ENCODE results near the gene ZNF513.

DNA sequence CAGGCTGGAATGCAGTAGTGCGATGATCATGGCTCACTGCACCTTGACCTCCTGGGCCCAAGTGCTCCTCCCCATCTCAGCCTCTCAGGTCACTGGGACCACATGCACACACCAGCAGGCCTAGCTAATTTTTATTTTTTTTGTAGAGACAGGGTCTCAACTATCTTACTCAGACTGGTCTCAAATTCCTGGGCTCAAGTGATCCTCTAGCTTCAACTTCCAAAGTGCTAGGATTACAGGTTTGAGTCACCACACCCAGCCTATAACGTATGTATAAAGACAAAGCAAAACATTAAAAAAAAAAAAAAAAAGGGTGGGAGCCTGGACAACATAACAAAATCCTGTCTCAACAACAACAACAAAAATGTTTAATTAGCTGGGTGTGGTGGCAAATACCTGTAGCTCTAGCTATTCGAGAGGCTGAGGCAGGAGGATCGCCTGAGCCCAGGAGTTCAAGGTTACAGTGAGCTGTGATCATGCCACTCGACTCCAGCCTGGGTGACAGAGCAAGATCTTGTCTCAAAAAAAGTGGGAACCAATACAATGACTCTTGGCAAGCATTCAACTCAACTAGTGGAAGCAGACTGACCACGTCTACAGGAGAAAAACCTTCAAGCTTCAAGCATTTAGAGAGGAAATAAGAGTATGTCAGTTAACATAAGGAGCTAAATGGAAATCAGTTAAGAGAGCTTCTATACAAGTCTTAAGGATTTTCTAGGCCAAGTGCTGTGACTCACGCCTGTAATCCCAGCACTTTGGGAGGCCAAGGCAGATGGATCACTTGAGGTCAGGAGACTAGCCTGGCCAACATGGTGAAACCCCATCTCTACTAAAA, 26.6 kb downstream of the ZNF513 start:
- TF ChIP-seq, protein P1, sequence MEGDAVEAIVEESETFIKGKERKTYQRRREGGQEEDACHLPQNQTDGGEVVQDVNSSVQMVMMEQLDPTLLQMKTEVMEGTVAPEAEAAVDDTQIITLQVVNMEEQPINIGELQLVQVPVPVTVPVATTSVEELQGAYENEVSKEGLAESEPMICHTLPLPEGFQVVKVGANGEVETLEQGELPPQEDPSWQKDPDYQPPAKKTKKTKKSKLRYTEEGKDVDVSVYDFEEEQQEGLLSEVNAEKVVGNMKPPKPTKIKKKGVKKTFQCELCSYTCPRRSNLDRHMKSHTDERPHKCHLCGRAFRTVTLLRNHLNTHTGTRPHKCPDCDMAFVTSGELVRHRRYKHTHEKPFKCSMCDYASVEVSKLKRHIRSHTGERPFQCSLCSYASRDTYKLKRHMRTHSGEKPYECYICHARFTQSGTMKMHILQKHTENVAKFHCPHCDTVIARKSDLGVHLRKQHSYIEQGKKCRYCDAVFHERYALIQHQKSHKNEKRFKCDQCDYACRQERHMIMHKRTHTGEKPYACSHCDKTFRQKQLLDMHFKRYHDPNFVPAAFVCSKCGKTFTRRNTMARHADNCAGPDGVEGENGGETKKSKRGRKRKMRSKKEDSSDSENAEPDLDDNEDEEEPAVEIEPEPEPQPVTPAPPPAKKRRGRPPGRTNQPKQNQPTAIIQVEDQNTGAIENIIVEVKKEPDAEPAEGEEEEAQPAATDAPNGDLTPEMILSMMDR (IDR thresholded peaks at IDR 0.05), result no peak
- TF ChIP-seq POLR2A (IDR thresholded peaks at IDR 0.05), result no peak
